Anterior cingulate cortex (tissue), 58 donors: Measurements from ENCODE around the gene SASH3.
"Not testable (repeated sequence)": the region's sequence is repeated elsewhere in the genome, so short reads cannot be mapped to it uniquely, and the experiment has no call there.

Experiments
- DNase-seq, 58 donors: peaks; one replicate each; lab custom pipeline; 2025; lab: John Stamatoyannopoulos, UW

The SASH3 gene

GRCh38 chrX:129779747-129780146 lies at the start of gene SASH3:
Gene SASH3, plus strand, starts transcription at chrX:129779949. Its CDS starts 149 bp downstream, at chrX:129780098.
- peak in 13 of 58 donors; percentile 1 to 16 (median 6) for DNase-seq

GRCh38 chrX:129731228-129731627 lies 48.5 kb upstream of the SASH3 start:
- no peak for DNase-seq

GRCh38 chrX:129732857-129733256 lies 46.9 kb upstream of the SASH3 start:
- no peak for DNase-seq

GRCh38 chrX:129733335-129733734 lies 46.4 kb upstream of the SASH3 start:
- DNase-seq = no peak

GRCh38 chrX:129736491-129736890 lies 43.3 kb upstream of the SASH3 start:
- no peak for DNase-seq

- no peak for DNase-seq
Observed at GRCh38 chrX:129737916-129738315, 41.8 kb upstream of the SASH3 start.

GRCh38 chrX:129738466-129739308 lies 41.1 kb upstream of the SASH3 start, which contains the start of gene XPNPEP2:
Gene XPNPEP2, plus strand, starts transcription at chrX:129738979. Its CDS starts 235 bp downstream, at chrX:129739214.
- DNase-seq = no peak

- DNase-seq = no peak
Observed at GRCh38 chrX:129739578-129739977, 40.2 kb upstream of the SASH3 start.

GRCh38 chrX:129741880-129742758 lies 37.6 kb upstream of the SASH3 start:
- DNase-seq = no peak

- DNase-seq = not testable (repeated sequence)
Observed at GRCh38 chrX:129742759-129743152, 37.0 kb upstream of the SASH3 start.

GRCh38 chrX:129743821-129744220 lies 35.9 kb upstream of the SASH3 start:
- no peak for DNase-seq

GRCh38 chrX:129744861-129745321 lies 34.9 kb upstream of the SASH3 start:
- DNase-seq = no peak

- DNase-seq = peak in 1 of 58 donors; percentile 7
Observed at GRCh38 chrX:129746557-129747470, 32.9 kb upstream of the SASH3 start.

GRCh38 chrX:129747533-129747932 lies 32.2 kb upstream of the SASH3 start:
- no peak for DNase-seq

GRCh38 chrX:129748305-129748704 lies 31.4 kb upstream of the SASH3 start:
- no peak for DNase-seq

GRCh38 chrX:129749069-129749468 lies 30.7 kb upstream of the SASH3 start:
- DNase-seq = no peak

- no peak for DNase-seq
Observed at GRCh38 chrX:129750971-129751370, 28.8 kb upstream of the SASH3 start.

- DNase-seq = no peak
Observed at GRCh38 chrX:129754056-129755024, 25.4 kb upstream of the SASH3 start.
